Spleen (tissue), 7 donors: Measurements from ENCODE around the gene RP9.

Experiments
- POLR2A ChIP-seq, 3 donors: fragments of 450-650 bp; IDR thresholded peaks; one replicate each; pipeline ENCODE4 v1.5.1; 2017; ENCODE audit warnings: antibody characterized with exemption in 3 of 3, mild to moderate bottlenecking in 1 of 3
- POLR2AphosphoS5 ChIP-seq, 3 donors: sonication (generic); formaldehyde crosslinking; IDR thresholded peaks; one replicate each; pipeline ENCODE4 v1.5.1; 2017; ENCODE audit warnings: antibody characterized with exemption in 3 of 3
- TF ChIP-seq, protein P1 (sequence below), 11 experiments: fragments of 200-600 bp in 7 of 11; fragments of 450-650 bp in 4 of 11; sonication (generic) in 4 of 11; IDR thresholded peaks in 8 of 11; conservative IDR thresholded peaks in 3 of 11; 1 replicate in 7 of 11; 2 replicates in 4 of 11; pipeline versions ENCODE4 v1.4.0 to v1.8.0; 2016 to 2021; ENCODE audit warnings: antibody characterized with exemption in 11 of 11, inconsistent platforms in 4 of 11, mild to moderate bottlenecking in 1 of 11
- donor health status: DM: no; HTN: no; CAD: no; lungs with moderate emphysema.
- donor health status: DM: no; HTN: no; CAD: no.
- donor health status: DM: no; HTN: no; CAD: no.

DNA sequence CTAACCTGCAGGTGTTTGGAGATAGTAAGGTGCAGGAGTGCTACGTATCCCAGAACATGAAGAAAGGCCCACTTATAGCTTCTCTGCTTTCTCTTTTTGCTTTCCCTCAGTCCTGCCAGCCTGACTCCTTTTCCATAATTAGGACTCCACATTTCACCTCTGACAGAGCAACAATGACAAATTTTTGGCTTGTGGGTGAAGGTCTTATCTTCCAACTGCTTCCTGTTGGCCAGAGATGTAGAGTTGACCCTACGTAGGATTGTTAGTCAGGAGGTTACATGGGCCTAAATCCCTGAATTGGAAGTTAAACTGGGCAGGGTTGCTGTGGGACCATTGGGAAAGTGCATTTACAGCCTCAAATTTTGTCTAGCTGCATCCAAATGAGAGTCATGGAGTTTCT lies 21.3 kb downstream of the RP9 start:
- TF ChIP-seq, protein P1, sequence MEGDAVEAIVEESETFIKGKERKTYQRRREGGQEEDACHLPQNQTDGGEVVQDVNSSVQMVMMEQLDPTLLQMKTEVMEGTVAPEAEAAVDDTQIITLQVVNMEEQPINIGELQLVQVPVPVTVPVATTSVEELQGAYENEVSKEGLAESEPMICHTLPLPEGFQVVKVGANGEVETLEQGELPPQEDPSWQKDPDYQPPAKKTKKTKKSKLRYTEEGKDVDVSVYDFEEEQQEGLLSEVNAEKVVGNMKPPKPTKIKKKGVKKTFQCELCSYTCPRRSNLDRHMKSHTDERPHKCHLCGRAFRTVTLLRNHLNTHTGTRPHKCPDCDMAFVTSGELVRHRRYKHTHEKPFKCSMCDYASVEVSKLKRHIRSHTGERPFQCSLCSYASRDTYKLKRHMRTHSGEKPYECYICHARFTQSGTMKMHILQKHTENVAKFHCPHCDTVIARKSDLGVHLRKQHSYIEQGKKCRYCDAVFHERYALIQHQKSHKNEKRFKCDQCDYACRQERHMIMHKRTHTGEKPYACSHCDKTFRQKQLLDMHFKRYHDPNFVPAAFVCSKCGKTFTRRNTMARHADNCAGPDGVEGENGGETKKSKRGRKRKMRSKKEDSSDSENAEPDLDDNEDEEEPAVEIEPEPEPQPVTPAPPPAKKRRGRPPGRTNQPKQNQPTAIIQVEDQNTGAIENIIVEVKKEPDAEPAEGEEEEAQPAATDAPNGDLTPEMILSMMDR (IDR thresholded peaks at IDR 0.05 in 8 of 11, conservative IDR thresholded peaks at IDR 0.05 in 3 of 11) = no peak
- TF ChIP-seq POLR2A (IDR thresholded peaks at IDR 0.05) = no peak
- TF ChIP-seq POLR2AphosphoS5 (IDR thresholded peaks at IDR 0.05) = no peak
